ENCODE results near the gene CHIA.

GRCh38 chr1:111252786-111253185 lies 37.9 kb upstream of the CHIA start:
- TF ChIP-seq CHD4 (IDR thresholded peaks at IDR 0.05; ENCODE audit: insufficient read depth, insufficient replicate concordance, low read depth, low read length, poor library complexity, severe bottlenecking) (no peak), MTF1 (CRISPR knock-in tag; IDR thresholded peaks at IDR 0.05; ENCODE audit: borderline replicate concordance) (no peak), CC2D1A (IDR thresholded peaks at IDR 0.05) (no peak), HDAC2 (IDR thresholded peaks at IDR 0.05) (no peak), SP1 (CRISPR knock-in tag; IDR thresholded peaks at IDR 0.05) (no peak), ZZZ3 (IDR thresholded peaks at IDR 0.05) (no peak), POLR2AphosphoS5 (IDR thresholded peaks at IDR 0.05; ENCODE audit: control insufficient read depth, insufficient read depth, low read depth, low read length) (no peak), ZNF274 (IDR thresholded peaks at IDR 0.05; ENCODE audit: borderline replicate concordance, low read depth, low read length) (no peak), NFIC (IDR thresholded peaks at IDR 0.05) (no peak), CTCF (IDR thresholded peaks at IDR 0.05 in 2 of 3, conservative IDR thresholded peaks at IDR 0.05 in 1 of 3; ENCODE audit: insufficient read depth in 2 of 3, low read depth in 1 of 3, low read length in 3 of 3) (no peak), RNF2 (IDR thresholded peaks at IDR 0.05) (no peak), HOXB6 (CRISPR knock-in tag; IDR thresholded peaks at IDR 0.05; ENCODE audit: borderline replicate concordance) (no peak), MEIS2 (IDR thresholded peaks at IDR 0.05; ENCODE audit: partially characterized antibody) (no peak)
